ENCODE measurements around the gene MSLN. TPM values are rescaled to one million over a fixed set of nuclear protein-coding genes. Genes with fewer than 3 reads are reported as not detected.
"Not testable (repeated sequence)": the region's sequence is repeated elsewhere in the genome, so short reads cannot be mapped to it uniquely, and the experiment has no call there.

MSLN gene
- 1 to 10 TPM in 1 of 2 donors, not detected in 1; 2.1 TPM for total RNA-seq

DNA sequence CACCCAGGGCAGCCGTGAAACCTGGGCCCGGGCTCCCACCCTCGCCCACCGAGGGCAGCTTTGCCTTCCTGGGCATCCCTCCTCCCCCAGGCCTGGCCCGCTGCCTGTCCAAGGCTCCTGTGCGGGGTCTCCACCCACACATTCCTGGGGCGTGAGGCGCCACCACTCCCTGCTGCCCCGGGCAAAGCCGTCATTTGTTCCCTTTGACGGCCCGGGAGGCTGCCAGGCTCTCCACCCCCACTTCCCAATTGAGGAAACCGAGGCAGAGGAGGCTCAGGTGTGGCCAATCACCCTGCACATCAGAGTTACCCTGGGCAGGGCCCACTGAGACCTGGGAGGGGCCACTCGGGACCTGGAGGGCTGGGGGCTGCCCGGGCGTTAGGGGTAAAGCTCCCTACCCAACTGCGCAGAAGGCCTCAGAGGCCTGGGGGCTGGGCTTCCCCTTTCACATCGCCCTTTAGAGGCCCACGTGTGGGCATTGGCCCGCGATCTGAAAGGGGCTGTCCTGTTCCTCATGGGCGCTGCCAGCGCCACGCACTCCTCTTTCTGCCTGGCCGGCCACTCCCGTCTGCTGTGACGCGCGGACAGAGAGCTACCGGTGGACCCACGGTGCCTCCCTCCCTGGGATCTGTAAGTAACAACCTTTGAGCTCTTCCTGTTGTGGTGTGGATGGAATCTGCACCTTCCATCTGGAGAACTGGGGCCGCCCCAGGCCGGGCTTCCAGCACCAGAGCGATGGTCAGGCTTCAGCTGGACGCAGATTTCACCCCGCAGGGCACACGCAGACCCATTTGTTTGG is at the start of gene MSLN:
Gene MSLN (plus strand): TSS at position 190 of the 799 bp plus-strand sequence. CDS start 1,947 bp downstream, outside the sequence.
- DNase-seq: no peak
- no peak for ATAC-seq

DNA sequence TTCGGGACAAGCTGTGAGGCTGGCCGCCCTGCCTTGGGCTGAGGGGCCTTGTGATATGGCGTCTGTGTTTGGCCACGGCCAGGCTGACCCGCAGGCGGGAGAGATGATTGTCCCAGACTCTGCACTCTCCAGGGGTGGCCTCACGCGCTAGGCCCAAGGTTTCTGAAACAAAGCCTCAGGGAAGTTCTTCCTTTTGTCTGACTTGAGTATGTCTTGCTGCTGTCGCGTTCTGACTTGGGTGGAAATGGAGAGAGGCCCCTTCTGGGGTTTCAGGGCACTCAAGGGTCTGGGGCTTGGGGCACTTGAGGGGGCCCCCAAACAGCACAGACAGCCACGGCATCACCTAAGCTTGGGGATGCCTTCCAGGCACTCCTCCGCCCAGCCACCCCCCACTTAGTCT is 49.5 kb upstream of the MSLN start:
- H3K9me3 ChIP-seq: no peaks in the 10 kb centered on the region
- ATAC-seq (no peak), DNase-seq (no peak)
- H3K27me3 ChIP-seq: peaks cover 0 to 30% of the 10 kb centered on the region in 2 donors
- H3K4me1 ChIP-seq: peaks cover 23% of the 10 kb centered on the region
- no peak for TF ChIP-seq POLR2A (IDR thresholded peaks at IDR 0.05)
- TF ChIP-seq, protein P1, sequence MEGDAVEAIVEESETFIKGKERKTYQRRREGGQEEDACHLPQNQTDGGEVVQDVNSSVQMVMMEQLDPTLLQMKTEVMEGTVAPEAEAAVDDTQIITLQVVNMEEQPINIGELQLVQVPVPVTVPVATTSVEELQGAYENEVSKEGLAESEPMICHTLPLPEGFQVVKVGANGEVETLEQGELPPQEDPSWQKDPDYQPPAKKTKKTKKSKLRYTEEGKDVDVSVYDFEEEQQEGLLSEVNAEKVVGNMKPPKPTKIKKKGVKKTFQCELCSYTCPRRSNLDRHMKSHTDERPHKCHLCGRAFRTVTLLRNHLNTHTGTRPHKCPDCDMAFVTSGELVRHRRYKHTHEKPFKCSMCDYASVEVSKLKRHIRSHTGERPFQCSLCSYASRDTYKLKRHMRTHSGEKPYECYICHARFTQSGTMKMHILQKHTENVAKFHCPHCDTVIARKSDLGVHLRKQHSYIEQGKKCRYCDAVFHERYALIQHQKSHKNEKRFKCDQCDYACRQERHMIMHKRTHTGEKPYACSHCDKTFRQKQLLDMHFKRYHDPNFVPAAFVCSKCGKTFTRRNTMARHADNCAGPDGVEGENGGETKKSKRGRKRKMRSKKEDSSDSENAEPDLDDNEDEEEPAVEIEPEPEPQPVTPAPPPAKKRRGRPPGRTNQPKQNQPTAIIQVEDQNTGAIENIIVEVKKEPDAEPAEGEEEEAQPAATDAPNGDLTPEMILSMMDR (IDR thresholded peaks at IDR 0.05): no peak
- intact Hi-C loops (cut with DNase I): loop anchor here (5.0 kb wide), 1 partner anchor 341 kb away; no protein-coding TSS in a partner anchor
- H3K36me3 ChIP-seq (replicated peaks in 1 of 2; ENCODE audit: insufficient read depth in 1 of 2, low read depth in 2 of 2): no peaks in the 10 kb centered on the region
- no peak overlapping the region for H3K4me3 ChIP-seq
- H3K27ac ChIP-seq: no peak overlapping the region
- 45 to 50% methylated on average over 8 to 12 of the region's 12 CpGs for WGBS, 2 donors

More for the DNA sequence above, at the start of gene MSLN:
- Histone ChIP-seq H3K4me3 (no peak within 1 kb of the TSS), H3K27ac (no peak within 1 kb of the TSS), H3K36me3 (replicated peaks in 1 of 2; ENCODE audit: insufficient read depth in 1 of 2, low read depth in 2 of 2) (no peaks in the 10 kb centered on the region), H3K27me3 (no peaks in the 10 kb centered on the region), H3K4me1 (no peaks in the 10 kb centered on the region), H3K9me3 (no peaks in the 10 kb centered on the region)
- TF ChIP-seq, protein P1 (IDR thresholded peaks at IDR 0.05): no peak
- TF ChIP-seq POLR2A (IDR thresholded peaks at IDR 0.05): no peak
- intact Hi-C loops (cut with DNase I): no loop called here
- 72 to 73% methylated on average over 16 to 36 of the region's 37 CpGs for WGBS, 2 donors

DNA sequence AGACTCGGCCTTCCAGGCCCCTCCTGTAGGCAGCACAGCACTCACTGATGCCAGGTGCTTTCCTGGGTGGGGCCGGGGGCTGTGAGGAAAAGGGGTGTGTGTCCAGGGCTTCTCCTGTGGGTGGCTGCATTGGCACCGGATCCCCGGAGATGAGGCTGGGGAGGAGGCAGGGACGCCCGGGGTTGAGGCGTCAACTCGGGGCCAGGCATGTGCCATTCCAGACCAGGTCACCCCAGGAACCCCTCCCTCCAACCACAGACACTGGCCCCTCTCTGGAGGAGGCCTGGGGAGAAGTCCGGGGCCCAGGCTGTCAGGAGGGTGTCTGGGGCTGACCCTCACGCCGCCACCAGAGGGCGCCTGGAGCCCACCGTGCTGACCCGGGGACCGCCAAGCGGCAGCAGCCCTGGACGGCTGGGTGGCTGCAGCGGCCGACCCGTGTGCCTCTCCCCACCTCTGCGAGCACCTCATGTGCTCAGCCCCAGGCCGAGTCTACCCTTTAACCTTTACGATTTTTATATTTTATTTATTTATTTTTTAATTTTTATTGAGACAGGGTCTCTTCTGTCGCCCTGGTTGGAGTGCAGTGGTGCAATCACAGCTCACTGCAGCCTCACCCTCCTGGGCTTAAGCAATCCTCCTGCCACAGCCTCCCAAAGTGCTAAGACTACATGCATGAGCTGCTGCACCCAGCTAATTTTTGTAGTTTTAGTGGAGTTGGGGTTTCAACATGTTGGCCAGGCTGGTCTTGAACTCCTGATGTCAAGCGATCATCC is 48.8 kb upstream of the MSLN start:
- Histone ChIP-seq H3K36me3 (replicated peaks in 1 of 2; ENCODE audit: insufficient read depth in 1 of 2, low read depth in 2 of 2) (no peaks in the 10 kb centered on the region), H3K9me3 (no peaks in the 10 kb centered on the region), H3K4me1 (peaks cover 30% of the 10 kb centered on the region), H3K27ac (no peak overlapping the region), H3K27me3 (peaks cover 0 to 24% of the 10 kb centered on the region in 2 donors), H3K4me3 (no peak overlapping the region)
- peak; percentile 36 for ATAC-seq
- peak; percentile 76 to 83 (median 80) for DNase-seq
- no peak for TF ChIP-seq POLR2A (IDR thresholded peaks at IDR 0.05)
- TF ChIP-seq, protein P1 (IDR thresholded peaks at IDR 0.05): peak; percentile 86 to 94 (median 89)
- intact Hi-C loops (cut with DNase I): loop anchor here (5.0 kb wide), 1 partner anchor 341 kb away; no protein-coding TSS in a partner anchor
- WGBS, 2 donors: 6 to 9% methylated on average over 16 to 24 of the region's 25 CpGs

DNA sequence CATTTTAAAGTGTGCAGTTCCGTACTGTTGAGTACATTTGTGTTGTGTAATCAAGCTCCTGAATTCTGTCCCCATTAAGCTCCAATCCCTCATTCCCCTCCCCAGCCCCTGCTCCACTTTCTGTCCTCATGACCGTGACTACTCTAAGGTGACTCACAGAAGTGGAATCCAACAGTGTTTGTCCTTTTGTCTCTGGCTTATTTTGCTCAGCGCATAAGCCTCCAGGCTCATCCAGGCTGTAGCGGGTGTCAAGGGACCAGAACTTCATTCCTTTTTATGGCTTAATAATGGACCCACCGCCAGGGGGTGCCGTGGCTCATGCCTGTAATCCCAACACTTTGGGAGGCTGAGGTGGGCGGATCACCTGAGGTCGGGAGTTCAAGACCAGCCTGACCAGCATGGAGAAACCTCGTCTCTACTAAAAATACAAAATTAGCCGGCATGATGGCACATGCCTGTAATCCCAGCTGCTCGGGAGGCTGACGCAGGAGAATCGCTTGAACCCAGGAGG is 47.7 kb upstream of the MSLN start:
- H3K9me3 ChIP-seq; H3K27ac ChIP-seq; H3K4me3 ChIP-seq; H3K36me3 ChIP-seq (replicated peaks in 1 of 2; ENCODE audit: insufficient read depth in 1 of 2, low read depth in 2 of 2); ATAC-seq: not testable (repeated sequence)
- WGBS, 2 donors: 45% methylated on average over 4 to 13 of the region's 13 CpGs
- intact Hi-C loops (cut with DNase I): loop anchor here (5.0 kb wide), 1 partner anchor 340 kb away; no protein-coding TSS in a partner anchor
- TF ChIP-seq, protein P1 (IDR thresholded peaks at IDR 0.05): peak in 2 of 7 experiments; percentile 13 to 21
- Histone ChIP-seq H3K4me1 (peaks cover 40% of the 10 kb centered on the region), H3K27me3 (peaks cover 0 to 24% of the 10 kb centered on the region in 2 donors)
- DNase-seq: peak in 1 of 4 donors; percentile 41
